DOHH2 (cell line): Measurements from ENCODE around the gene FPR2.
"Not testable (repeated sequence)": the region's sequence is repeated elsewhere in the genome, so short reads cannot be mapped to it uniquely, and the experiment has no call there.

Experiments
- H3F3A ChIP-seq: fragments of 200-600 bp; sonication (generic), shearing (Covaris generic); 2 replicates; pipeline ENCODE4 v1.6.0; 2016; ENCODE audit warnings: antibody characterized with exemption, mild to moderate bottlenecking; ENCODE audit not compliant: control insufficient read depth, insufficient read depth
- H3K27ac ChIP-seq: fragments of 200-600 bp; sonication (generic); 2 replicates; pipeline ENCODE4 v1.5.1; 2014; ENCODE audit warnings: low read depth, mild to moderate bottlenecking, low read length, moderate library complexity
- H3K27me3 ChIP-seq: fragments of 200-600 bp; sonication (generic); 2 replicates; pipeline ENCODE4 v1.6.1; 2014; ENCODE audit warnings: mild to moderate bottlenecking, low read length, mixed read lengths; ENCODE audit not compliant: control insufficient read depth
- H3K36me3 ChIP-seq: fragments of 200-600 bp; sonication (generic); 2 replicates; pipeline ENCODE4 v1.6.1; 2014; ENCODE audit warnings: mild to moderate bottlenecking, low read length, moderate library complexity, mixed read lengths; ENCODE audit not compliant: control insufficient read depth
- H3K4me1 ChIP-seq: fragments of 200-600 bp; sonication (generic); 2 replicates; pipeline ENCODE4 v1.6.1; 2014; ENCODE audit warnings: mild to moderate bottlenecking, low read length, mixed read lengths; ENCODE audit not compliant: control insufficient read depth
- H3K4me2 ChIP-seq: fragments of 200-600 bp; sonication (generic); 2 replicates; pipeline ENCODE4 v1.6.0; 2014; ENCODE audit warnings: mild to moderate bottlenecking, low read length, moderate library complexity
- H3K4me3 ChIP-seq: fragments of 200-600 bp; sonication (generic); 2 replicates; pipeline ENCODE4 v1.5.1; 2014; ENCODE audit warnings: mild to moderate bottlenecking, low read length, mixed read lengths
- H3K79me2 ChIP-seq: fragments of 200-600 bp; sonication (generic); 2 replicates; pipeline ENCODE4 v1.6.1; 2014; ENCODE audit warnings: mild to moderate bottlenecking, low read length, mixed read lengths; ENCODE audit not compliant: control insufficient read depth
- H3K9me2 ChIP-seq: fragments of 200-600 bp; sonication (generic); replicated peaks from 2 replicates; pipeline ENCODE4 v1.6.1; 2014; ENCODE audit warnings: mild to moderate bottlenecking, low read length, mixed read lengths; ENCODE audit not compliant: control insufficient read depth
- H3K9me3 ChIP-seq: fragments of 200-600 bp; sonication (generic); 2 replicates; pipeline ENCODE4 v1.6.1; 2014; ENCODE audit warnings: antibody characterized with exemption, low read length, mixed read lengths; ENCODE audit not compliant: control insufficient read depth, insufficient read depth
- H4K20me1 ChIP-seq: fragments of 200-600 bp; sonication (generic); 2 replicates; pipeline ENCODE4 v1.6.0; 2014; ENCODE audit warnings: low read depth, mild to moderate bottlenecking, antibody characterized with exemption, low read length, moderate library complexity; ENCODE audit not compliant: control insufficient read depth, insufficient read depth
- CTCF ChIP-seq: fragments of 200-600 bp; sonication (generic); IDR thresholded peaks from one replicate; pipeline ENCODE4 v1.5.1; 2014; ENCODE audit warnings: antibody characterized with exemption, mild to moderate bottlenecking, low read depth, low read length; ENCODE audit not compliant: poor library complexity, severe bottlenecking
- EZH2phosphoT487 ChIP-seq: fragments of 200-600 bp; sonication (generic); IDR thresholded peaks from 2 replicates; pipeline ENCODE4 v1.6.1; 2017; ENCODE audit warnings: borderline replicate concordance, mild to moderate bottlenecking, antibody characterized with exemption, low read length, moderate library complexity, mixed read lengths

The FPR2 gene

DNA sequence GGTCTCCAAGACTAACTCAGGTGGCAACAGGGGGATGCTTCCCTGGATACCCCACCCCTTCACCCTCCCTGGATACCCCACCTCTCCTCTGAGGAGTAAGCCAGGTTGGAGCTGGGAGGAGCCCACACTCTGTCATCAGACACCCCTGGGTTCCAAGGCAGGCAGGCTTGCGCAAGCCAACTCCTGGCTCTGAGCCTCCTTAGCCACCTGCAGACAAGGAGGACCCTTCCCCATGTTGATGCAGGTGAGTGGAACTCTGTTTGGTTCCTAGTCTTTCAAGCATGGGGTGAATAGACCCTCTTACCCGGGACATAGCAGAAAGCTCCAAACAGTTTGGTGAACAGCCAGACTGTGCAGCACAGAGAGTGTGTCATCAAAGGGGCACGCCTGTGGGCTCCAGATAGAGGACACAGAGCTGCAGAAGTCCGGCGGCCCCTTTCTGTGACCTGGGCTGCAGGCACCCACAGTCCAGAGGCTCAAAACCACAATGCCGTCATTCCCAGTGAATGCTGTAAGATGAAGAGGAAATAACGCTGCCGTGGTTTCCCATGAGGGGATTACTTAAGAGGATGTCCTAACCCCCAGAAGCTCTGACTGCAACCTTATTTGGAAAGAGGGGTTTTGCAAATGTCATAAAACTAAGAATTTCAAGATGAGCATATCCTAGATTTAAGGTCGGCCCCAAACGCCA is 25.1 kb upstream of the FPR2 start:
- TF ChIP-seq EZH2phosphoT487 (no peak), CTCF (no peak)
- Histone ChIP-seq H4K20me1 (no peaks in the 10 kb centered on the region), H3K9me2 (no peaks in the 10 kb centered on the region), H3F3A (no peaks in the 10 kb centered on the region), H3K4me2 (no peak overlapping the region), H3K79me2 (no peaks in the 10 kb centered on the region), H3K9me3 (no peaks in the 10 kb centered on the region), H3K4me3 (no peak overlapping the region), H3K36me3 (no peaks in the 10 kb centered on the region), H3K27me3 (peaks cover 5% of the 10 kb centered on the region), H3K27ac (no peak overlapping the region), H3K4me1 (no peaks in the 10 kb centered on the region)

- H3K27ac ChIP-seq = no peak overlapping the region
- TF ChIP-seq CTCF (no peak), EZH2phosphoT487 (no peak)
- H3K27me3 ChIP-seq = peaks cover 5% of the 10 kb centered on the region
- no peak overlapping the region for H3K4me3 ChIP-seq
- no peaks in the 10 kb centered on the region for H3F3A ChIP-seq
- no peaks in the 10 kb centered on the region for H3K4me1 ChIP-seq
- H4K20me1 ChIP-seq = no peaks in the 10 kb centered on the region
- H3K79me2 ChIP-seq = no peaks in the 10 kb centered on the region
- no peak overlapping the region for H3K4me2 ChIP-seq
- no peaks in the 10 kb centered on the region for H3K9me2 ChIP-seq
- no peaks in the 10 kb centered on the region for H3K9me3 ChIP-seq
- no peaks in the 10 kb centered on the region for H3K36me3 ChIP-seq
Observed at GRCh38 chr19:51737389-51737788, 23.6 kb upstream of the FPR2 start.

DNA sequence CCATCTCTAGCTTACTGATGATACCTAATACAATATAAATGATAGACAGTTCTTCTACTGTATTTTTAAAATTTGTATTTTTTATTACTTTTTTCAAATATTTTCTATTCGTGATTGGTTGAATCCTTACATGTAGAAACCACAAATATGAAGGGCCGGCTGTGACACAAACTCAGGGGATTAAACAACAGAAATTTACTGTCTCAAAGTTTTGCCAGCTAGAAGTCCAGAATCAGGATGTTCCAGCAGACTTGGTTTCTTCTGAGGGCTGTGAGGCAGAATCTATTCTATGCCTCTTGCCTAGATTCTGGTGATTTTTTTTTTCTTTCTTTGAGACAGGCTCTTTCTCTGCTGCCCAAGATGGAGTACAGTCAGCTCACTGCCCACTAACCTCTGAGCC is 23.1 kb upstream of the FPR2 start:
- H3K4me1 ChIP-seq = no peaks in the 10 kb centered on the region
- TF ChIP-seq CTCF (no peak), EZH2phosphoT487 (no peak)

GRCh38 chr19:51738523-51738922 is 22.5 kb upstream of the FPR2 start:
- not testable (repeated sequence) for H3K27ac ChIP-seq, H3K36me3 ChIP-seq, H3K4me1 ChIP-seq

More for the DNA sequence above, 23.1 kb upstream of the FPR2 start:
- Histone ChIP-seq H3K9me2 (no peaks in the 10 kb centered on the region), H3K27me3 (peaks cover 5% of the 10 kb centered on the region), H3K36me3 (no peaks in the 10 kb centered on the region), H3K4me2 (no peak overlapping the region), H4K20me1 (no peaks in the 10 kb centered on the region), H3K4me3 (no peak overlapping the region), H3K79me2 (no peaks in the 10 kb centered on the region), H3K27ac (no peak overlapping the region), H3F3A (no peaks in the 10 kb centered on the region), H3K9me3 (no peaks in the 10 kb centered on the region)

More at GRCh38 chr19:51738523-51738922, 22.5 kb upstream of the FPR2 start:
- H3K4me3 ChIP-seq, H3K9me2 ChIP-seq, H3F3A ChIP-seq, H4K20me1 ChIP-seq, H3K4me2 ChIP-seq, H3K79me2 ChIP-seq, H3K27me3 ChIP-seq, H3K9me3 ChIP-seq: not testable (repeated sequence)
